Psoas muscle (tissue), 8 donors: ENCODE results near the gene HYDIN. TPM values are rescaled to one million over a fixed set of nuclear protein-coding genes. Genes with fewer than 3 reads are reported as not detected.
"Not testable (repeated sequence)": the region's sequence is repeated elsewhere in the genome, so short reads cannot be mapped to it uniquely, and the experiment has no call there.

Source experiments
- ATAC-seq, 4 donors: fragments of 200-7000 bp; cut with Tn5 transposase; one replicate each; pipeline ENCODE4 v1.9.1; 2020; ENCODE audit warnings: moderate library complexity in 3 of 4, mild to moderate bottlenecking in 2 of 4
- DNase-seq, 2 donors: peaks; one replicate each; pipeline ENCODE4 v3.0.0-alpha.2; 2020
- H3K27ac ChIP-seq: fragments of 200-600 bp; one replicate; pipeline ENCODE4 v1.8.0; 2022
- H3K27me3 ChIP-seq, 3 donors: fragments of 200-600 bp in 1 of 3; one replicate each; pipeline versions ENCODE4 v1.6.1 to v1.8.0; 2013 to 2022; ENCODE audit warnings: low read length in 2 of 3, mild to moderate bottlenecking in 2 of 3, moderate library complexity in 1 of 3; ENCODE audit not compliant: insufficient read depth in 3 of 3
- H3K36me3 ChIP-seq, 2 donors: fragments of 200-600 bp in 1 of 2; one replicate each; pipeline versions ENCODE4 v1.6.1 to v1.8.0; 2013 to 2022; ENCODE audit warnings: low read depth in 1 of 2, mild to moderate bottlenecking in 1 of 2, moderate library complexity in 1 of 2; ENCODE audit not compliant: insufficient read depth in 1 of 2
- H3K4me1 ChIP-seq: fragments of 200-600 bp; one replicate; pipeline ENCODE4 v1.8.0; 2022
- H3K4me3 ChIP-seq: fragments of 200-600 bp; one replicate; pipeline ENCODE4 v1.8.0; 2022; ENCODE audit warnings: mild to moderate bottlenecking
- H3K9me3 ChIP-seq: fragments of 200-600 bp; one replicate; pipeline ENCODE4 v1.8.0; 2022
- WGBS, 3 donors: extraction: QIAGEN DNeasy Blood & Tissue Kit; methylation state at CpG; one replicate each; pipeline versions ENCODE4 v1.1.6 to v1.1.7; 2013; 5-methylcytosine and 5-hydroxymethylcytosine counted together
- intact Hi-C, 2 donors: fragments of 100-400 bp; cut with DNase I; formaldehyde crosslinking; loops; one replicate each; pipeline versions ENCODE4 v1.11.0 to v1.14.2; 2022
- polyA plus RNA-seq, 3 donors: library from polyadenylated mRNA; stranded (reverse); fragments of 200-250 nt; gene quantifications; one replicate each; pipeline ENCODE4 v1.2.3, GENCODE V29; 2013
- total RNA-seq, 4 donors: library from RNA; stranded (reverse); fragmentation: NEBNext Ultra II Directional in 2 of 4; extraction: Animal tissue kit (Norgen Biotek cat#: 25700) in 2 of 4; gene quantifications; one replicate each; pipeline versions ENCODE4 v1.2.1 to v1.2.4, GENCODE V29; 2021 to 2023
- donor health status: healthy with polysubstance abuse.
- donor health status: DM: no; HTN: no; CAD: no; lungs with moderate emphysema.
- donor health status: Bipolar disorder and iron deficiency.
- donor health status: healthy.
- donor health status: DM: yes; HTN: yes; CAD: no.
- donor health status: DM: no; HTN: no; CAD: no.
- donor health status: DM: no; HTN: no; CAD: no.
- donor health status: DM: yes; HTN: yes; CAD: no.

HYDIN gene
- total and polyA plus RNA-seq, 7 donors: 0.16 to 0.85 (median 0.29) TPM; not detected in 3

GRCh38 chr16:71080262-71080661 is 150.3 kb downstream of the HYDIN start:
- H3K4me1 ChIP-seq, intact Hi-C loops, ATAC-seq, H3K36me3 ChIP-seq, H3K9me3 ChIP-seq, H3K27me3 ChIP-seq, DNase-seq, H3K27ac ChIP-seq, H3K4me3 ChIP-seq: not testable (repeated sequence)
- 43 to 80% (median 67%) methylated on average over 1 of the region's 1 CpG for WGBS, 3 donors

- H3K27me3 ChIP-seq, H3K4me3 ChIP-seq, ATAC-seq, H3K36me3 ChIP-seq, H3K9me3 ChIP-seq, H3K27ac ChIP-seq, DNase-seq, intact Hi-C loops, H3K4me1 ChIP-seq: not testable (repeated sequence)
- WGBS, 3 donors: no CpG with 5 or more reads among the region's 1 CpG
Observed at GRCh38 chr16:71070651-71071050, 159.9 kb downstream of the HYDIN start.

- H3K36me3 ChIP-seq, H3K4me1 ChIP-seq, H3K9me3 ChIP-seq, DNase-seq, intact Hi-C loops, H3K4me3 ChIP-seq, H3K27me3 ChIP-seq, H3K27ac ChIP-seq: not testable (repeated sequence)
- WGBS, 3 donors: 68 to 84% (median 69%) methylated on average over 4 of the region's 4 CpGs
- ATAC-seq: peak in 3 of 4 donors; percentile 67 to 71 (median 67)
Observed at GRCh38 chr16:71069842-71070241, 160.7 kb downstream of the HYDIN start.

GRCh38 chr16:71053897-71054609 is 176.5 kb downstream of the HYDIN start:
- intact Hi-C loops, DNase-seq, H3K9me3 ChIP-seq, H3K27me3 ChIP-seq, H3K27ac ChIP-seq, H3K36me3 ChIP-seq, ATAC-seq, H3K4me3 ChIP-seq, H3K4me1 ChIP-seq: not testable (repeated sequence)
- 60 to 67% (median 64%) methylated on average over 3 of the region's 3 CpGs for WGBS, 3 donors

- H3K9me3 ChIP-seq, DNase-seq, H3K36me3 ChIP-seq, ATAC-seq, H3K27me3 ChIP-seq, H3K4me3 ChIP-seq, intact Hi-C loops, H3K27ac ChIP-seq, H3K4me1 ChIP-seq: not testable (repeated sequence)
- 52 to 83% (median 60%) methylated on average over 1 to 2 of the region's 2 CpGs for WGBS, 3 donors
Observed at GRCh38 chr16:71050307-71050706, 180.2 kb downstream of the HYDIN start.

- H3K4me1 ChIP-seq, H3K9me3 ChIP-seq, intact Hi-C loops, H3K36me3 ChIP-seq, H3K27ac ChIP-seq, H3K4me3 ChIP-seq, DNase-seq, ATAC-seq, H3K27me3 ChIP-seq: not testable (repeated sequence)
- WGBS, 3 donors: 76 to 79% (median 77%) methylated on average over 8 to 11 of the region's 11 CpGs
Observed at GRCh38 chr16:71039368-71040111, 191.0 kb downstream of the HYDIN start.

- 87 to 93% (median 89%) methylated on average over 4 of the region's 4 CpGs for WGBS, 3 donors
- H3K4me1 ChIP-seq, H3K9me3 ChIP-seq, intact Hi-C loops, DNase-seq, H3K27ac ChIP-seq, H3K36me3 ChIP-seq, H3K27me3 ChIP-seq, ATAC-seq, H3K4me3 ChIP-seq: not testable (repeated sequence)
Observed at GRCh38 chr16:71038421-71038820, 192.1 kb downstream of the HYDIN start.

- H3K27me3 ChIP-seq, H3K9me3 ChIP-seq, H3K4me1 ChIP-seq, intact Hi-C loops, ATAC-seq, H3K27ac ChIP-seq, H3K36me3 ChIP-seq, DNase-seq, H3K4me3 ChIP-seq: not testable (repeated sequence)
- WGBS, 3 donors: 22 to 33% (median 23%) methylated on average over 6 of the region's 6 CpGs
Observed at GRCh38 chr16:71037987-71038386, 192.5 kb downstream of the HYDIN start.

GRCh38 chr16:71028032-71028727 is 202.3 kb downstream of the HYDIN start:
- ATAC-seq, H3K36me3 ChIP-seq, intact Hi-C loops, H3K27ac ChIP-seq, H3K4me1 ChIP-seq, H3K4me3 ChIP-seq, H3K27me3 ChIP-seq, H3K9me3 ChIP-seq, DNase-seq: not testable (repeated sequence)
- WGBS, 3 donors: 29 to 32% (median 30%) methylated on average over 7 of the region's 8 CpGs

- ATAC-seq, H3K27ac ChIP-seq, DNase-seq, intact Hi-C loops, H3K4me3 ChIP-seq, H3K4me1 ChIP-seq, H3K27me3 ChIP-seq, H3K9me3 ChIP-seq, H3K36me3 ChIP-seq: not testable (repeated sequence)
- 25 to 68% (median 56%) methylated on average over 1 to 2 of the region's 8 CpGs for WGBS, 3 donors
Observed at GRCh38 chr16:71027511-71027910, 203.0 kb downstream of the HYDIN start.

GRCh38 chr16:71023851-71024439 is 206.6 kb downstream of the HYDIN start:
- 20 to 47% (median 28%) methylated on average over 3 of the region's 3 CpGs for WGBS, 3 donors
- H3K27me3 ChIP-seq, ATAC-seq, H3K9me3 ChIP-seq, DNase-seq, H3K27ac ChIP-seq, H3K36me3 ChIP-seq, H3K4me3 ChIP-seq, intact Hi-C loops, H3K4me1 ChIP-seq: not testable (repeated sequence)
